ENCODE measurements around the gene KRTAP9-1. TPM values are rescaled to one million over a fixed set of nuclear protein-coding genes. Genes with fewer than 3 reads are reported as not detected.
"Not testable (repeated sequence)": the region's sequence is repeated elsewhere in the genome, so short reads cannot be mapped to it uniquely, and the experiment has no call there.

KRTAP9-1 gene, protein sequence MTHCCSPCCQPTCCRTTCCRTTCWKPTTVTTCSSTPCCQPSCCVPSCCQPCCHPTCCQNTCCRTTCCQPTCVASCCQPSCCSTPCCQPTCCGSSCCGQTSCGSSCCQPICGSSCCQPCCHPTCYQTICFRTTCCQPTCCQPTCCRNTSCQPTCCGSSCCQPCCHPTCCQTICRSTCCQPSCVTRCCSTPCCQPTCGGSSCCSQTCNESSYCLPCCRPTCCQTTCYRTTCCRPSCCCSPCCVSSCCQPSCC
- not detected for total RNA-seq
- long read RNA-seq, result 0 reads

- intact Hi-C loops (cut with DNase I, micrococcal nuclease); DNase-seq; ATAC-seq: not testable (repeated sequence)
These were observed at the start of gene KRTAP9-1 for GRCh38 chr17:41189837-41190318. Gene KRTAP9-1, plus strand, starts transcription at chr17:41189887. Its CDS starts 0 bp downstream, at chr17:41189887.

DNA sequence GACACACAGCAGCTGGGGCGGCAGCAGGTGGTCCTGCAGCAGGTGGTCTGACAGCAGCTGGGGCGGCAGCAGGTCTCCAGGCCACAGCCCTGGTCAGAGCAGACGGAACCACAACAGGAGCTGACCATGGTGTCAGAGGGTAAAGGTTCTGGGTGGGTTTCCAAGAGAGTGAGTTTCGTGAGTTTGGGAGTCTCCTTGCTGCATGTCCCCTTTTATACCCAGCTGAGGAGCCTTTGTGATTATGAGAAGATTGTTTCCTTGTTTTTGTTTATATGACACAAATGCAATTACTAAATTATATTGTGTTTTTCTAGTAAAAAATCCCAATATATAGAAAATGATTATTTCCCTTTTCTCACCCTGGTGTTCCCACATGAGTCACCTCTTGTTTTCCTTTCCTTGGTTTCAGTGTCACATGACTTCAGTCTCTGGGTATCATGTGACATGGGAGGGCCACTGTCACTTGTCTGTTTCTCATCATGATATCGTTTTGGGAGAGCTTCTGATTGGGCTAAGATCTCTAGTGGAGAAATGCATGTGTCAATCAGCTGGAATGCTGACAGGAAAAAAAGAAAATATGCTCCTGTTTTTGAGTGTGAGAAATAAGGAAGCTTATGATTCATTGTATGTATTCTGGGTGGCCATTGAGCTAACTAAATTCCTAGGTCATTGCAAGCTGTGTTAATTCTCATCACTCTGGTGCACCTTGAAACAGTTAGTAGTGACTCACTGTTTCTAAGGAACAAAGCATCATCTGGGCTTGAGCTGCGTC lies 49.1 kb upstream of the KRTAP9-1 start, which contains the start of gene KRTAP4-6:
KRTAP4-6 (minus strand) TSS at position 185 of the 772 bp plus-strand sequence; CDS start at position 128, 57 bp downstream.
- ATAC-seq (no peak), DNase-seq (no peak)
- intact Hi-C loops (cut with DNase I, micrococcal nuclease), result no loop called here

DNA sequence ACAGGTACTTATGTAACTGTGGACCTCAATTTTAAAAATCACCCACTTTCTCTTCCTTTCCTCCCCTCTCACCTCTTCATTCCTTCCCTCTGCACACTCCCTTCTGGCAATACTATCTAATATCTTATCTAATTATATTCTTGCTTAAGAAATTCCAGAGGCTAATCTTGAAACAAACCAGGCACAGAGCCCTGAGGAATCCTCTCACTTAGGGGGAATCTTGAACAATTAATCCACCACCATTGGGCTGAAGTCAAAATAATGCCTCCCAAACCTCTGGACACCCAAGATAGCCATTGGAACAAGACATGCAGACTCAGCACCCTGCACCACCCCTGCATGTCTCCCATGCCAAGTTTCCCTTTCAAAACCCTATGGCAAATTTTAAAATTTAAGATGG lies 48.3 kb upstream of the KRTAP9-1 start:
- ATAC-seq (no peak), DNase-seq (no peak)
- intact Hi-C loops (cut with DNase I, micrococcal nuclease), result no loop called here

GRCh38 chr17:41144846-41145245 lies 44.8 kb upstream of the KRTAP9-1 start:
- ATAC-seq (no peak), DNase-seq (no peak)
- intact Hi-C loops (cut with DNase I, micrococcal nuclease), result no loop called here

DNA sequence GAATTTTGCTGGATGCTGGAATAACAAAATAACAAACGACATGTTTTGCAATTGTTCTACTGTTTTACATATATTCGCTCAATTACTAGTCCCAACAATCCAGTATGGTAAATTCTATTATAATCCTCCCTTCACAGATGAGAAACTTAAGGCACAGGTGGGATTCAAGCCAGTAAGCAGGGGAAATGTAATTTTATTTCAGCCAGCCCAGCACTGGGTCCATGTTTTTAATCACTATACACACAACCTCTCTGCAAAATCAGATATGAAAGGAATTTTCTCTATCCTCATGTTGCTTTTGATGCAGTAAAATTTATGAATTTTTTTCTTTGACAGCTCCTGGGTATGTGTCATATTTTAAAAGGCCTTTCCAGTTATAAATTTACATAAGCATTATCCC lies 44.4 kb upstream of the KRTAP9-1 start:
- intact Hi-C loops (cut with DNase I, micrococcal nuclease), result no loop called here
- DNase-seq, result no peak
- ATAC-seq, result no peak

- intact Hi-C loops (cut with DNase I, micrococcal nuclease), result no loop called here
- no peak for ATAC-seq
- no peak for DNase-seq
These were observed 42.0 kb upstream of the KRTAP9-1 start for GRCh38 chr17:41147531-41148204.

DNA sequence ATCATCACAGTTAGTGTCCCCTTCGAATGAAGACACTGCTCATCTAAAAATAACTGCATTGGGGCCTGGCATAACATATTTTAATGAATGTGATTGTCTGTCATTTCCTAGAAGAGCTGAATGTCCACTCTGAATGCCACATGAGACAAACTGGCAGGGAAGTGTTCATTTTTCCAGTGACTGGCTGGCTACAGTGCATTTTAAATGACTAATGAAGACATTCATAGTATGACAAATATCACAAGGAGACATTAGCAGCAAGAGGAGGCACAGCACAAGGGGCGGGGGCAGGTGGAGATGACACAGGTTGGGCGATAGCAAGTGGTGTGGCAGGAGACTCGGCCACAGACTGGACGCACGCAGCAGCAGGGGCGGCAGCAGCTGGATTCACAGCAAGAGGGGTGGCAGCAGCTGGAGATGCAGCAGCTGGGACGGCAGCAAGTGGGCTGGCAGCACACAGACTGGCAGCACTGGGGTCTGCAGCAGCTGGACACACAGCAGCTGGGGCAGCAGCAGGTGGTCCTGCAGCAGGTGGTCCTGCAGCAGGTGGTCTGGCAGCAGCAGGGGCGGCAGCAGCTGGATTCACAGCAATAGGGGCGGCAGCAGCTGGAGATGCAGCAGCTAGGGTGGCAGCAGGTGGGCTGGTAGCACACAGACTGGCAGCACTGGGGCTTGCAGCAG lies 40.6 kb upstream of the KRTAP9-1 start:
- DNase-seq; ATAC-seq; intact Hi-C loops (cut with DNase I, micrococcal nuclease): not testable (repeated sequence)

- ATAC-seq (no peak), DNase-seq (no peak)
- intact Hi-C loops (cut with DNase I, micrococcal nuclease), result no loop called here
These were observed 40.1 kb upstream of the KRTAP9-1 start, which contains the start of gene KRTAP4-5 for GRCh38 chr17:41149652-41149985. Gene KRTAP4-5, minus strand, starts transcription at chr17:41149825. Its CDS starts 58 bp downstream, at chr17:41149767.

DNA sequence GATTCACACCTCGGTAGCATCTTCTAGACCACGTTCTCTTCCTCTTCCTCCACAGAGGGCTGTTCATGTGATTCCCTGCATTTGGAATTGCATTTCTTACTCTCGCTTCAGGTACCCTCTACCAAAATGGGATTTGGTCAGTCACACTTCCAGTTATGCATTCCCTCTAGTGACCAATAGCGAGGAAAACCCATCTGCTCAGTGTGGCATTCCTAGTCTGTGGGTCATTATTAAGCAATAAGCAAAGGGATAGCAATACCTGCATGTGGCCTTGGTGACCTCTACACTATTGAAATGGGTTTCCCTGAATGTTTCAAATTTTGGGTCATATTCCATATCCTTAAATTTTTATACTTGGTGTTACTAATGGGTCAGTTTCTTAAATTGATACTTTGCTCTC lies 39.7 kb upstream of the KRTAP9-1 start:
- ATAC-seq, result no peak
- intact Hi-C loops (cut with DNase I, micrococcal nuclease), result no loop called here

GRCh38 chr17:41151525-41151924 lies 38.2 kb upstream of the KRTAP9-1 start:
- DNase-seq (no peak), ATAC-seq (no peak)
- intact Hi-C loops (cut with DNase I, micrococcal nuclease), result no loop called here

More for the DNA sequence above, 39.7 kb upstream of the KRTAP9-1 start:
- DNase-seq, result no peak

DNA sequence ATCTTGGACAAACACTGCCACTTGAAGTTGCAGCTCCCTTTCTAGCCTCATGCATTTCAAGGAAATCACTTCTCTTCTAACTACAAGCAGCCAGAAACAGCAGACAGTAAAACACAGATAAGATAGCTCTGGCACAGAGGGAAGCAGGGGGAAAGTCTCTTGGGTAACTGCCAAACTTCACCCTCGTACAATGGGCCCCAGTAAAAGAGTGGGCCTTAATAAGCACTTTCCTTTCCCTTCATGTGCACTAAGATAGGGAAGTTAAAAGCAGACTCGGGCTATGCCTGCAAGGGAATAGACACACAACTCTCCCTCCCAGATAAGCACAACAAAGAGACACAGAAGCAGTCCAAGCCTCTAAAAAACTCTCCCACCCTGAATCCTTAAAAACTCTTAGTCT lies 35.8 kb upstream of the KRTAP9-1 start:
- no peak for ATAC-seq
- intact Hi-C loops (cut with DNase I, micrococcal nuclease), result no loop called here
- no peak for DNase-seq

DNA sequence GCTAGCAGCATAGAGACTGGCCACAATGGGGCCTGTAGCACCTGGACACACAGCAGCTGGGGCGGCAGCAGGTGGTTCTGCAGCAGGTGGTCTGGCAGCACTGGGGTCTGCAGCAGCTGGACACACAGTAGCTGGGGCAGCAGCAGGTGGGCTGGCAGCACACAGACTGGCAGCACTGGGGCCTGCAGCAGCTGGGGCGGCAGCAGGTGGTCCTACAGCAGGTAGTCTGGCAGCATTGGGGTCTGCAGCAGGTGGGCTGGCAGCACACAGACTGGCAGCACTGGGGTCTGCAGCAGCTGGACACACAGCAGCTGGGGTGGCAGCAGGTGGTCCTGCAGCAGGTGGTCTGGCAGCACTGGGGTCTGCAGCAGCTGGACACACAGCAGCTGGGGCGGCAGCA lies 29.5 kb upstream of the KRTAP9-1 start:
- DNase-seq; intact Hi-C loops (cut with DNase I, micrococcal nuclease); ATAC-seq: not testable (repeated sequence)

DNA sequence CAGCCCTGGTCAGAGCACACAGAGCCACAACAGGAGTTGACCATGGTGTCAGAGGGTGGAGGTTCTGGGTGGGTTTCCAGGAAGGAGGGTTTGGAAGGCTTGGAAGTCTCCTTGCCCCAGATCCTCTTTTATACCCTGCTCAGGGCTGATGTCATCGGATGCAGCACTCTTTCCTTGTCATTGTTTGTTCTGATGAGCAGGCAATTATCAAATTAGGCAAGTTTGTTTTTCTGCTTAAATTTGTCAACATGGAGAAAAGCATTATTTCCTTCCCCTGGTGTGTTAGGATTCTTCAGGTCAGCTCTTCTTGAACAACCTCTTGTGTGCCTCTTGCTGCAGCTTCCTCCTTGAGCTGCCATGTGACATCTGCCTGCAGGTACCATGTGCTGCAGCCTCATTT lies 29.0 kb upstream of the KRTAP9-1 start, which contains the start of gene KRTAP4-4:
KRTAP4-4 (minus strand) TSS at position 101 of the 400 bp plus-strand sequence; CDS start at position 44, 57 bp downstream.
- DNase-seq (no peak), ATAC-seq (no peak)
- intact Hi-C loops (cut with DNase I, micrococcal nuclease), result no loop called here

DNA sequence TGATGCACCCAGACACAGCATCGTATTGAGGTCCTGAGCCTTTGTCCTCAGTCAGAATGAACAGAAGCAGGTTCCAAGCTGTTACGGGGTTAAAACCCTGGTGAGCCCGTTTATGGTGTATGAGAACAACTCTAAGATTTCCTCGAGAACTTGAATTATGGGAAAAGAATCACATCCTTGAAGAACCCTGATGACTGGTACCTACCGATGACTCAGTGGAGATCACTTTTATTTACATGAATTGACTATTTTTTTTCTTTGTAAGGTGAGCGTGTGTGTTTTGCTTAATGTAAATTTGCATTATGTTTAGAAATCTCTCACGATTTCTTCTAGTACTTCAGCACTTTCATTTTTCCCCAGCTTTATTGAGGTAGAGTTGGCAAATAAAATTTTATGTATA lies 25.9 kb upstream of the KRTAP9-1 start:
- ATAC-seq, result no peak
- no peak for DNase-seq
- intact Hi-C loops (cut with DNase I, micrococcal nuclease), result no loop called here

DNA sequence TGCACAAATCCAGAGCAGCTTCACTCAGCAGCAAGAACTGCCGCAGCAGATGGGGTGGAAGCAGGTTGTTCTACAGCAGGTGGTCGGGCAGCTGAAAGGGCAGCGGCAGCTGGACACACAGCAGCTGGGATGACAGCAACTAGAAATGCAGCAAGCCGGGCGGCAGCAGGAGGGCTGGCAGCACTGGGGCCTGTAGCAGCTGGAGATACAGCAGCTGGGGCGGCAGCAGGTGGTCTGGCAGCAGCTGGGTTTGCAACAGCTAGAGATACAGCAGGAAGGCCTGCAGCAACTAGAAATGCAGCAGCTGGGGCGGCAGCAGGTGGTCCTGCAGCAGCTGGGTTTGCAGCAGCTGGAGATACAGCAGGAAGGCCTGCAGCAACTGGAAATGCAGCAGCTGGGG lies 22.1 kb upstream of the KRTAP9-1 start:
- DNase-seq (no peak), ATAC-seq (no peak)
- intact Hi-C loops (cut with DNase I, micrococcal nuclease), result no loop called here

DNA sequence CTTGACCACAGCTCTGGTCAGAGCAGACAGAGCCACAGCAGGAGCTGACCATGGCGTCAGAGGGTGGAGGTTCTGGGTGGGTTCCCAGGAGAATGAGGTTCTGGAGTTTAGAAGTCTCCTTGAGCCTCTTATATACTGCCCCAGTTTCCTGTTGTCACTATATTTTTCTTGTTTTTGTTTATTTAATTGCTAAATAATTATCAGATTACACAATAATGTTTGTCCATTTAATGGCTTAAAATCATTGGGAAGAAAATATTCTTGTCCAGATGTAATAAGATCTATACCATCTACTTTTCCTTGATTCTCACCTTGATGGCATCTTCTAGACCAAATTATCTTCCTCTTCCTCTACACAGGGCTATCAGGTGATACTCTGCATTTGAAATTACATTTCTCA lies 21.6 kb upstream of the KRTAP9-1 start, which contains the start of gene KRTAP4-3:
KRTAP4-3 (minus strand) TSS at position 101 of the 400 bp plus-strand sequence; CDS start at position 52, 49 bp downstream.
- DNase-seq (no peak), ATAC-seq (no peak)
- intact Hi-C loops (cut with DNase I, micrococcal nuclease), result no loop called here

DNA sequence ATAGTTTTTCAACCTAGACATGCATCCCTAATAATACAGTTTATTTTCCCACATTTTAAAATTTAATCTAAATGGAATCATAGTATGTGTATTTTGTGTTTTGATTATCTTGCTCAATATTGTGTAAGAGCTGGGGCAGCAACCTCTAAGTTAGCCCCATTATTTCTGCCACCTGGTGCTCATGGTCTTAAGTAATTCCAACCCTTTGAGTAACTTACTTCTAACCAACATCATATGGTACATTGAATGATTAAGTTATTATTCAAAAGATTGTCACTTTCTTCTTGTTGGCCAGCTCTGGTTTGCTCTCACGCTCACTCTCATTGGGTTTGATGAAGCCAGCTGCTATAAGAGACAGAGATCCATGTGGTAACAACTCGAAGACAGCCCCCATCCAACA lies 17.8 kb upstream of the KRTAP9-1 start:
- ATAC-seq (no peak), DNase-seq (no peak)
- intact Hi-C loops (cut with DNase I, micrococcal nuclease), result no loop called here

- intact Hi-C loops (cut with DNase I, micrococcal nuclease), result no loop called here
- ATAC-seq, result no peak
- no peak for DNase-seq
These were observed 12.8 kb upstream of the KRTAP9-1 start for GRCh38 chr17:41176744-41177387.
